ENCODE data around the gene REPIN1.
A peak's percentile ranks its signal among the peaks of the same experiment; 100 is the strongest.
"Not testable (repeated sequence)": the region's sequence is repeated elsewhere in the genome, so short reads cannot be mapped to it uniquely, and the experiment has no call there.

Gene REPIN1

DNA sequence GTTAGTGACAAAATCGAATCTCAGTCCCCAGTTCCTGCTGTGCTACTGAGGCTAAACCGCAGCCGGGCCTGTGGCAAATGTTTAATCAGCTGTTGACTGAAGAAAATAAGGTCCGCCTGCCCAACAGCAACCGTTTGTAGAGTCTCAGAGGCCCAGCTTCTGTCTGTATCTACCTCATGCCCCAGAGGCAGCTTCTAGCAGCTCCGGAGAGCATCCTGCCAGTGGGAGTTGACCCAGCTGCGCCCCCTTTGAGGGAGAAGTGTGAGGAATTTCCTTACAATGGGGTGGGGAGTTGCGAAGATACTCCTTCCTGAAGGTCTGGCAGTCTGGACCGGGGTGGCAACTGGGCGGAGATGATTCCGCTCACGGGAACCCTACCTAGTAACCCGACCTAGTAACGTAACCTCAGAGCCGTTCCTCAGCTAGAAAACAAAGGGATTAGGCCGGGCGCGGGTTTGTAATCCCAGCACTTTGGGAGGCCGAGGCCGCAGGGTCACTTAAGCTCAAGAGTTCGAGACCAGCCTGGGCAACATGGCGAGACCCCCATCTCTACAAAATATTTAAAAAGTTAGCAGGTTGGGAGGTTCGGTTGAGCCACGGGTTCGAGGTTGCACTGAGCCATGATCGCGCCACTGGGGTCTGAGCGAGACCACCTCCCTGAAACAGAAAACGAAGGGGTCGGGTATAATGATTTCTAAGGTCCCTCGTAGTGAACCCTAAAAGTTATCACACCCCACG, 9.7 kb downstream of the REPIN1 start:
- DNase-seq = no peak

DNA sequence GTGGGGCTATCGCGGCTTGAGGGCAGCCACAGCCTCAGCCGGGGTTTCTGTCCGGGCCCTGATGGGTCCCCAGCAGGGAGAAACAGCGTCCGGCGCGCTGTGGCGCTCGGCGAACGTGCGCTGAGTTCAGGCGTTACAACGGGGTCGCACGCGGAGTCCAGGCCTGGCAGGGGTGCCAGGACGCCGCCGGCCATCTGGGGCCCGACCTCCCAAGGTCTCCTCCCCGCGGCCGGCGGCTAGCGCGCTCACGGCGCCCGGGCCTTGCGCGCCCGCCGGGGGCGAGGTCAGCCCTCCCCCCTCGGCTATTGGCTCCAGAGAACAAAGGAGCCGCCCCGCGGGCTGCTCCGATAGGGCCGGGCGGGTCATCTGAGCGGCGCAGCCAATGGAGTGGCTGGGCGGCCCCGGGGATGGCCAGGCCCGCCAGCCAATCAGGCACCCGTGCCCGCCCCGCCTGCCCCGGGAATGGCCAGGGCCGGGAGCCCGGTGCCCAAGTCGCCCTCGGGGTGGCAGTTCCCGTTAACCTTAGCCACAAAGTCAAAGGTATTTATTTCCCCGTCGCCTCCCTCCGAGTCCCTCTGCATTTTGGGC, 10.3 kb downstream of the REPIN1 start, which contains the start of gene ZNF775:
ZNF775 (plus strand) TSS at position 478 of the 588 bp plus-strand sequence. CDS start 9,141 bp downstream, outside the sequence.
- DNase-seq = peak; percentile 92

DNA sequence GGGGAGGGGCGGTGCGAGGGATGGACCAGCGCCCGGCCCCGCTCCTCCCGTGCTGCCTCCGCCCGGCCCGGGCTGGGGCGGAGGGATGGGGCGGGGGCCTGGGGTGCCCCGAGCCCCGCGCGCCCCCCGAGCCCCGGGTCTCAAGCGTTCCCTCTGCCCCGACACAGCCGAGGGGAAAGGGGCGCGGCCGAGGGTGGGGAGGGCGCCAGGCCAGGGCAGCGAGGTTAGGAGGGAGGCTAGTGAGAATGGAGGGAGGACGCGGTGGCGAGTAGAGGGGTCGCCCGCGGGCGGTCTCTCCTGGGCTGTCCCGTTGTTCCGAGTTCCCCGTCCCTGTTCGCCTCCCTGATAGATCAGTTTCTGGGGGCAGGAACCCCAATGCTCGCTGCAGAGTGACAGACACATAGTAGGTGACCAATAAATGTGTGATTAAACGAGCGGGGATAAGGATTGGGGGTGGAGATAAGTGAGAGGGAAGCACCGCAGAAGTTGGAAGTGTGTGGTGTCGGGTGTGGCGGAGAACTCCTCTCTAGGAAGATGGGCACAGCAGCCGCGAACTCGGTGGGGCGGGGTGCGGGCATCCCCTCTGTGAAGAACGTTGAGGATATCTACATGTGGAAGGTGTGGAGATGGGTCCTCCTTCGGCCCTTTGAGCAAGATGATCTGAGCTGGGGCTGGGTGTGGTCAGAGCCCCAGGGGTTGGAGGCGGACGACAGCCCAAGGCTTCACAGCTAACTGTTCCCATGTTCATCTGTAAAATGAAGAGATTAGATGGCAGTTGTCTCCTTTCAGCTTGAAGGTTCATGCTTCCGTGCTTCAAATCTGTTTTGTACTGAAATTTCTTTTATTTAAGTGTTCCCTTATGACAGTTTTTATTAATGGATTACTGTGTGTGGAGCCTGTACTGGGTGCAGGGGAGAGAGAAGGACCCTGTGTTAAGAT, 11.1 kb downstream of the REPIN1 start:
- DNase-seq = no peak

DNA sequence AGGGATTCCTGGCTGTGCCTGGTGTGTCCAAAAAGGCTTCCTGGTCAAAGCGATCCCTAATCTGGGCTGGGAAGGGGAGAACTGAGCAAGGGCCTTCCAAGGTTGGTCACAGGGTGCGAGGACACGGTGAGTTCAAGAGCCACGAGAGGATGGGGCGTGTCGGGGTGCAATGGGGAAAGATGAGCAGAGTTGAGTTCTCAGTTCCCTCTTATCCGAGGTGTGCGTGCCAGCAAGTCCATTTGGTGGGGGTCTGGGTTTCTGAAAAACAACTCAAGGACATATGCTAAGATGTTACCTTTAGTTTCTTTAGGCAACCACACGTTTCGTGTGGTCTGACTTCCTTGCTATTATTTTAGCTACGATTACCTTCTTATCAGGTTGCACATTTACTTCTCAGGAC, 11.8 kb downstream of the REPIN1 start:
- DNase-seq = no peak

DNA sequence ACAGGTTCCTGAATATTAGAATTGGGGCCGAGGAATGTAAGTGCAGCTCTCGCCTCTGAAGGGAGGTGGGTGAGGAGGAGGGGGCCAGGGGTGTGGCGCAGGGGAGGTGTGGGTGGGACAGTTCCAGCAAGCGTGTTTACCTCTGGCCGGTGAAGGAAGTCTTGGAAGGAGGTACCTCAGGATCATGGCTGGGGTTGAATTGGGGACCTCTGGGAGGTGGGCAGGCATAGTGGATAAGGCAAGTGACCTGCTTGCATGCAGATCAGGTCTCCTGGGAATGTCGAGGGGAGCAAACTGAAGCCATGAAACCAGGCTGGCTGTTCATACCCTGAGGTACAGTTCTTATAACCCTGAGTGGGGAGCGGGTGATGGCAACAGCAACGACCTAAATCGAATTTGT, 12.5 kb downstream of the REPIN1 start:
- DNase-seq = no peak

DNA sequence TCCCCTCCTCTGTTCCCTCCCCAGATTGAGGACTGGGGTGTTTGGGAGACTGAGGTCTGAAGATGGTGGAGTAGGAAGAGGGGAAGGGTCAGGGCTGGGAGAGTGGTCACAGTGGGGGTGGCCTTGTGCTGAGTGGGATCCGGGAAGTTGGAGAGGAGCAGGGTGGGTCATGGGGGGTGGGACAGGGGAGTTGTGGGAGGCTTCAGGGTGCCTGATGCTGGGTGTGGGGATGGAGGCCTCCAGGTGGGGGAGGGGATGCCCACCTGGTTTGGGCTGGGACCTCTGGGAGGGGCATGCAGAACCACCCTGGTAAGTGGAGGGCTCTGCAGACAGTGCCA, 13.1 kb downstream of the REPIN1 start:
- no peak for DNase-seq

DNA sequence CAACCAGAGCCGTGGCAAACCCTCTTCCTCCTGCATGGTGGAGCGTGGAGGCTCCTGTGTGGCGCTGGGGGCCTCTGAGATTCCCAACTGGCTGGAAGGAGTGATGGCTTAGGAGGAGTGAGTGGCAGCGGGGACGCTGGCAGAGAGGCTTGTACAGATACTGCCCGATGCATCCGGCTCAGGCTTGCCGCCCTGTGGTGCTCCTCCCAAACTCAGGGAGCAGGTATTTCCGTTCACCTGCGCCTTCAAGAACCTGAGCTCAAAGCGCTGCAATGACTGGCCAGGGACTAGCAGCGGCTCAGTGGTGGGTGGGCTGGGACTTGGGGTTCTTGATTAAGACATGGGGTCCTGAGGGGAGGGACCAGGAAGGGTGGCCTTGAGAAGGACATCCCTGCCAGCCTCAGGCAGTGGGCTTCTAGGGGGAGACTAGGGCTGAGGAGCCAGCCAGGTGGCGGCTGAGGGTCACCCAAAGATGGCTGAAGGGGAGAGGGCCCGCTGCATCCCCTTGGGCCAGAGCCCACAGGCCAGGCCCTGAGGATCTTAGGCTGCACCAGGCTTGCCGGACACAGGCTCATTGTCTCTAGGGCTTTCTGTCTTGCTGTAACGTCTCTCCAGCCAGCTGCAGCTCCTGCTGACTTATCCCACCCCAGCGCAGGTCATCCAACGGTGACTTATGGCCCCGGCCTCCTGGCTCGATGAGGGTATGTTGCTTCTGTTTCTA, 13.7 kb downstream of the REPIN1 start:
- no peak for DNase-seq

DNA sequence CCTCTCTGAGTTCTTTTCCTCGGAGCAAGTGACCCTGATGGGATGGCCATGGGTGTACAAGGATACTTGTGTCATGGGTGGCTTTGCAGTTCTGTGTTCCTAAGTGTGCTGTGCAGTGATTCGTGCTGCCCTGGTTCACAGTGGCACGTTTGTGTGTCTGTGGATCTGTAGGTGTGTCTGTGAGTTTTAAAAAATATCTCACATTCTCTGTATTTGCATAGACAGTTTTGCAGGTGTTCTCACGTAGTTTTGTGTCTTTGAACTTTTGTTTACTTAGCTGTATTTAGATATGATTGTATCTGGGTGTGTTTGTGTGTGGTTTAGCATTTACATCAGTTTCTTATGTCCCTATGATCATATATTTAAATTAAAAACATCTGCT, 14.2 kb downstream of the REPIN1 start:
- DNase-seq = no peak

DNA sequence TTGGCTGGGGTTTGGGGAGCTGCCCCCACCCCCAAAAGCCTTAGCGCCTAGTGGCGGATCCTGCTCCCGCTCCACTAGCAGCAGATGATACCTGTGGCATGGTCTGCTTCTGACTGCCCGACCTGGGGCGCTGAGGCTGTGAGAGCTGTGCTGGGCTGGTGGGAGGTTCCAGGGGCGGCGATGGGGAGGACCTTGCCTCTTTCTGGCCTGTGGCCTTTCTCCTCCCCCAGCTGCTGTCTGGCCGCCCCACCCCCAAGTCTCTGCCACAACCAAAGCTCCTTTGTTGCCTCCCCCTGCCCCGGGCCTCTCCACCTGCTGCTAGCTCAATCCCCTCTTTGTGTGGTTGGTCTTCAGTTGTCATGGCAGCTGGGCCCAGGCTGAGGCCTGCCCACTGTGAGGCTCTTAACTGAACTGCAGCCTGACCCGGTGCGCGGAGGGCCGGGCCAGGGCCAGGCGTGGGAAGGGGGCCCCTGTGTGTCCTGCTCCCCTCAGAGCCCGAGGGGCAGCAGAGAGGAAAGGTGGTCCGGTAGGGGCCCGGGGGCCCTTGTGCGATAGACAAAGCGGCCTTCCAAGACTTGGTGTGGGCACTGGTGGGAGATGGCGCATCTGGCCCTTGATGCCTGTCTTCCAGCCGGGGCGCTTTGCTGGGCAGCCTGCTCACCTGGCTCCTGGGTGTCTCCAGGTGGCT, 15.2 kb downstream of the REPIN1 start:
- no peak for DNase-seq

DNA sequence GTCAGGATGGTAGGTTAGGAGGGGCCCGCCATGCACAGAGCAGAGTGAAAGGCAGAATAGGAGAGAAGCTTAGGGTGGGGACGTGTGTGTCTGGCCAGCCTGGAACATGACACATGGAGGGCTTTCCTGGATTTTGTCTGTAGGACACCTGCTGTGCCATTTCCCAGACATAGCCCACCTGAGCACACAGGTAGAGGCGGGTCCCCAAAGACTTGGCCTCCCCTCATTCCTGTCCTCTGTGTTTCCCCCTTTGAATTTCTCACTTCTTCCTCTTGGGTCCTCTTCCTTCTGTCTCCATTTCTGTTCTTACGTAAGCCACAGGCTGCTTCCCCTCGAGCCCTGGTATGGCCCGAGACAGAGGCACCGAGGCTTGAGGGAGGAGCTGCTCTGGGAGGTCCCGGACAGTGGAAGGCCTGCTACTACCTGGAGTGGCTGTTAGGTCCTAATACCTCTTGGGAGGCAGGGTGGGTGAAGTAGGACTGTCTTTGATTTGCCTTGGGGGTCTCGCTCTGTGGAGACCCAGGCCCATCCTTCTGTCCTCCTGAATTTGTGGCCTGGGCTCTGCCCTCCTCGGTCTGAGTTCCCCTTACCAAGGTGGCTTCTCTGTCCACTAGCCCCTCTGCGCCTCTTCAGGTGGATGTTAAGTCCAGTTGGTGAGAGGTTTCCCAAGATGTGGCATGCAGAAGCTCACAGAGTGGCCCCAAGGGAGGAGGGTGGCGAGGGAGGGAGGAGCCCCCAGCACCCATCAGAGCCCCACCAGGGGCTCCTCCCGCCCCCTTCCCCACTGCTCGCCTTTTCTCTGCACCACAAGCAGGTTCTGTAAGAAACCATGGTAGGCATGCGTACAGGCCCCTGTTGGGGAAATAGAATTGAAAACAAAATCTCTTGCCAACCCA, 16.0 kb downstream of the REPIN1 start:
- DNase-seq = no peak

DNA sequence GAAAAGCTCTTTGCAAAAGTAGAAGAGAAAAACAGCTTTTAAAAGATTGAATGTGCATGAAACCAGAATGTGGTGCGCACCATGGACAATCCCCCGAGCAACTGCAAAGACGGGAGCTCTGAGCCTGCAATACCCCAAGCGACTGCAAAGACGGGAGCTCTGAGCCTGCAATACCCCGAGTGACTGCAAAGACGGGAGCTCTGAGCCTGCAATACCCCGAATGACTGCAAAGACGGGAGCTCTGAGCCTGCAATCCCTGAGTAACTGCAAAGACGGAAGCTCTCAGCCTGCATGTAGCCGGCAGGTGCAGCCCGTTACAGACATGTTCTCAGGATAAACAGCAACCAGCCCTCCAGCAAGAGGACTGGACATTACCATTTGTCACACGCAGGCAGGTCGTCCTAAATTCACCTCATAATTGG, 16.7 kb downstream of the REPIN1 start:
- DNase-seq = no peak

DNA sequence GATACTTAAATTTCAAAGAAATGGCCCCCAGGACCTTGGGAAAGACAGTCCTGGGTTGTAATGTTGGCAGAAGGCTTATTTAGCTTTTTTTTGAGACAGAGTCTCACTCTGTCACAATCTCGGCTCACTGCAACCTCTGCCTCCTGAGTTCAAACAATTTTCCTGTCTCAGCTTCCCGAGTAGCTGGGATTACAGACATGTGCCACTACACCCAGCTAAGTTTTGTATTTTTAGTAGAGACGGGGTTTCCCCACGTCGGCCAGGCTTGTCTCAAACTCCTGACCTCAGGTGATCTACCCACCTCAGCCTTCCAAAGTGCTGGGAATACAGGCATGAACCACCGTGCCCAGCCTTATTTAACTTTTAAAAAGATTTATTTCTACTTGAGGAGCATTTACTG, 17.3 kb downstream of the REPIN1 start:
- DNase-seq = not testable (repeated sequence)

DNA sequence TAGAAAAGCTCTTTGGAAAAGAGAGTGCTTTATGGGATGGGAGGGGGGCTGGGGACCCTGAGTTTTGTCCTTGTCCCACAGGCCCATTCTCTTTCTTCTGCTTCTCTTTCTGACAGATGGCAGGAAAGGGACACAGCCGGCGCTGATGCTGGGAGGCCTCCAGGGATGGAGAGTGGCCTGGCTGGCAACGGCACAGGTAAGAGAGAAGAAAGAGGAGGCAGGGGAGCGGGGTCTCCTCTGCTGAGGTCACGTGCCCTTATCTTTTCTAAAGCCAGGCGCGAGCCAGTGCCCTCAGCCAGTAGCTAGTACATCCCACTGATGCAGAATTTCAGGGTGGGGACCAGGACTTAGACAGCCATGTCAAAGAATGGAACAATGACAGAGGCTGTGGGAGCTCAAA, 19.7 kb downstream of the REPIN1 start:
- no peak for DNase-seq

DNA sequence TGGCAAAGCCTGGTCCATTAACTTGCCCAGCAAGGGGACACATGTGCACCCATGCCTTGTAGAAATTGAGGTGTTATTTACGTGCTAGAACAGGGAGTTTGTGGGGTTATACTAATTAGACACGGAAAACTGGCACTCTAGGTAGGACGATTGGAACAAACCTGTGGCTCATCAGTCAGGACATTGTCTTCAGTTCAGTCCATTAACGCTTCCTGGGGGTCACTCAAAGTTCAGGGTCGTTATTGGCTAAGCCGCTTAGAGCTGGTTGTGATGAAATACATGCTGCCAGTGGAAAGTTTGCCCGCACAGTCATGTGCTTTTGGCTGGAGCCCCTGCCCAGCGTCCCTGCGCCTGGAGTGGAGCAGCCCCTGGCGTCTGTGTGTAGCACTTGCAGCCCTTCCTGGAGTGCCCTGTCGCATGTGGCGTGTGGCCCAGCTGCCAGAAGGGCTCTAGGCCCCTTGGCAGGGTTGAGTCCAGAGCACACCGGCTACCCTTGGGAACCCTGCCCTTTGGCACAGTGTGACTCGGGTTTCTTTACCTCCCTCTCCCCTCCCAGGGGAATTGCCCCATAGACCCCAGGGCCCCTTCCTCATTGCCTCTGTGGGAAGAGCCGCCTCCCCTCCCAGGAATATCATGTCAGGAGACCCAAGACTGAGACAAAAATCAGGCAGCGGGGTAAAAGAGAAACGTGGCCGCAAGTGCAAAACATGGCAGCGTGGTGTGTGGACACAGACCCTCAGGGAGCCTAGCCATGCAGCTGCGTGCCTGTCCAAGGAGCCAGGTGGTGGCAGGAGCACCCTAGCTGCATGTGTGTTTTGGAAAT, 20.3 kb downstream of the REPIN1 start:
- no peak for DNase-seq

DNA sequence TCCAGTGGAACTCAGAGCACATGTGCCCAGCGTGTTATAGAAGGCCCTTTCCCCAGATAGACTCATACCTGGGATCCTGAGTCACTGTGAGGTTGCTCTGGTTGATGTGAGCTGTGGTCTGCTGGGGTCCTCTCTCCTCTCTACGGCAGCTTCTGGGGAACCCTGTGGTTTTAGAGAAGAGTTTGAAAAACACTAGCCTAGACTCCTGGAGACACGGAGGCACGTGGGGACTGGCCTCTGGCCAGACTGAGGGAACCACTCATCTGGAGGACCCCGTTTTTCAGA, 20.9 kb downstream of the REPIN1 start:
- DNase-seq = no peak

DNA sequence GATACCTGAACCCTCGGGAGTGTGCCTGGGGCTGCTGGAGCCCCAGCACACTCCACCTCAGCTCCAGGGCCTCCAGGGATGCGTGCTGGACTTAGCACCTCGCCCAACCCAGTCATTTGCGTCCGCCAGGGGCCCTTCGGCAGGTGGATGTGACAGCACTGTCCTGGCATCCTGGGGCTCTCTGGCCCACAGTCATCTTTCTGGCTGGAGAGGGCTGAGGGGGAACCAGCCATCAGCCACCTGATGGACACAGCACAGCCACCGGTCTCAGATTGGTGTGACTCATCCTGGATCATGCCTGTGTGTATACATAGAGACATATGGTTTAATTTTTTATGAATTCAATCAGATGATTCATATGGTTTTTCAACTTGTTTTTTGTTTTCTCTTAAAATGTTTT, 21.6 kb downstream of the REPIN1 start:
- no peak for DNase-seq

DNA sequence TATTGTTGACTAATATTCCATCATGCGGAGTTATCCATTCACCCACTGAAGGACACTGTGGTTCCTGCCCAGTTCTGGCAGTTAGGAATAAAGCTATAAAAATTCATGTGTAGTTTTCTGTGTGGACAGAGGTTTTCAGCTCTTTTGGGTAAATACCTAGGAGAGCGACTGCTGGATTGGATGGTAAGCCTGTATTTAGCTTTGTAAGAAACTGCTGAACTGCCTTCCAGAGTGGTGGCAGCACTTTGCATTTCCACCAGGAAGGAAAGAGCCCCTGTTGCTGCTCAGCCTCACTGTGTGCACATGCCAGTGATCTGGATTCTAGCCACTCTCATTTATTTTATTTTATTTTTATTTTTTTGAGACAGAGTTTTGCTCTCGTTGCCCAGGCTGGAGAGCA, 24.7 kb downstream of the REPIN1 start:
- DNase-seq = no peak

DNA sequence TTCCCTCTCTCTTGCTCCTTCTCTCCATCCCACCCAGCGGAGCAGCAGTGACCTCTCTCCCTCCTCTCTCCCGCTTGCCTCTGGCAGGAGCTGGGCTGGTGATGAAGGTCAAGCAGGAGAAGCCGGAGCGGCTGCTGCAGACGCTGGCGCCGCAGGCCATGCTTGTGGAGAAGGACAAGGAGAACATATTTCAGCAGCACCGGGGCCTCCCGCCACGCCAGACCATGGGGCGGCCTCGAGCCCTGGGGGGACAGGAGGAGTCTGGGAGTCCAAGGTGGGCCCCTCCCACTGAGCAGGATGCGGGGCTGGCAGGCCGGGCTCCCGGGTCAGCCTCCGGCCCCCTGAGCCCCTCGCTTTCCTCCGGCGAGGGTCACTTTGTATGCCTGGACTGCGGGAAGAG, 27.8 kb downstream of the REPIN1 start:
- DNase-seq = no peak

DNA sequence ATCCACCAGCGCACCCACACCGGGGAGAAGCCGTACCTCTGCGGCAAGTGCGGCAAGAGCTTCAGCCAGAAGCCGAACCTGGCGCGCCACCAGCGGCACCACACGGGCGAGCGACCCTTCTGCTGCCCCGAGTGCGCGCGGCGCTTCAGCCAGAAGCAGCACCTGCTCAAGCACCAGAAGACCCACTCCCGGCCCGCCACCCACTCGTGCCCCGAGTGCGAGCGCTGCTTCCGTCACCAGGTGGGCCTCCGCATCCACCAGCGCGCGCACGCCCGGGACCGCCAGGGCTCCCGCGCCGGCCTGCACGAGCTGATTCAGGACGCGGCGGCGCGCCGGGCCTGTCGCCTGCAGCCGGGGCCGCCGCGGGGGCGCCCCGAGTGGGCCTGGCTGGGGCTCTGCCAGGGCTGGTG, 28.2 kb downstream of the REPIN1 start:
- DNase-seq = no peak

DNA sequence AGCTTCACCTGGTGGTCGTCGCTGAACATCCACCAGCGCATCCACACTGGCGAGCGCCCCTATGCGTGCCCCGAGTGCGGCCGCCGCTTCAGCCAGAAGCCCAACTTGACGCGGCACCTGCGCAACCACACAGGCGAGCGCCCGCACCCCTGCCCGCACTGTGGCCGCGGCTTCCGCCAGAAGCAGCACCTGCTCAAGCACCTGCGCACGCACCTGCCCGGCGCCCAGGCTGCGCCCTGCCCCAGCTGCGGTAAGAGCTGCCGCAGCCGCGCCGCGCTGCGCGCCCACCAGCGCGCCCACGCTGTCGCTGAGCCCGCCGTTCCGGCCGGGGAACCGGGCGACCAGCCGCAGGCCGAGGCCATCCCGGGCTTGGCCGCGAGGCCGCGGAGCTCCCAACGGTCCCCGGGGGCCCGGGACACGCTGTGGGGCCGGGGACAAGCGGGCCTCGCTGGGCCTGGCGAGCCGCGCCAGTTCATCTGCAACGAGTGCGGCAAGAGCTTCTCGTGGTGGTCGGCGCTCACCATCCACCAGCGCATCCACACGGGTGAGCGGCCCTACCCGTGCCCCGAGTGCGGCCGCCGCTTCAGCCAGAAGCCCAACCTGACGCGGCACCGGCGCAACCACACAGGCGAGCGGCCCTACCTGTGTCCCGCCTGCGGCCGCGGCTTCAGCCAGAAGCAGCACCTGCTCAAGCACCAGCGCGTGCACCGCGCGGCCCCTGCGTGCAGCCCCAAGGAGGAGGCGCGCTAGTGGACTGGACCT, 28.9 kb downstream of the REPIN1 start:
- DNase-seq = no peak

All from stimulated activated CD4-positive, alpha-beta T cell treated with anti-CD3 and anti-CD28 coated beads, Interleukin-4, amount 100 ng/mL, for 1 hour (primary cell).